MM.1S (cell line): ENCODE results near the gene BAG1.

Experiments used
- DNase-seq: peaks from one replicate; pipeline ENCODE4 v3.0.0-alpha.2; 2015
- H2AFZ ChIP-seq: fragments of 300-600 bp; sonication (generic); 2 replicates; pipeline ENCODE4 v1.6.0; 2016; ENCODE audit warnings: antibody characterized with exemption, low read length
- H3F3A ChIP-seq: fragments of 300-600 bp; sonication (generic); 2 replicates; pipeline ENCODE4 v1.6.1; 2016; ENCODE audit warnings: mild to moderate bottlenecking, antibody characterized with exemption, low read length, moderate library complexity, mixed read lengths; ENCODE audit not compliant: insufficient read depth
- H3K27ac ChIP-seq: fragments of 300-600 bp; sonication (generic); 2 replicates; pipeline ENCODE4 v1.5.1; 2016; ENCODE audit warnings: mild to moderate bottlenecking, low read length
- H3K27me3 ChIP-seq: fragments of 300-600 bp; sonication (generic); replicated peaks from 2 replicates; pipeline ENCODE4 v1.6.0; 2016; ENCODE audit warnings: low read length; ENCODE audit not compliant: insufficient read depth
- H3K36me3 ChIP-seq: fragments of 300-600 bp; sonication (generic); replicated peaks from 2 replicates; pipeline ENCODE4 v1.6.1; 2016; ENCODE audit warnings: mild to moderate bottlenecking, low read length, mixed read lengths; ENCODE audit not compliant: insufficient read depth
- H3K4me1 ChIP-seq: fragments of 300-600 bp; sonication (generic); 2 replicates; pipeline ENCODE4 v1.6.1; 2016; ENCODE audit warnings: low read length, mixed read lengths
- H3K4me2 ChIP-seq: fragments of 300-600 bp; sonication (generic); 2 replicates; pipeline ENCODE4 v1.6.0; 2016; ENCODE audit warnings: low read depth, low read length
- H3K4me3 ChIP-seq: fragments of 300-600 bp; sonication (generic); 2 replicates; pipeline ENCODE4 v1.5.1; 2016; ENCODE audit warnings: low read length, mixed read lengths
- H3K79me2 ChIP-seq: fragments of 300-600 bp; sonication (generic); 2 replicates; pipeline ENCODE4 v1.6.1; 2016; ENCODE audit warnings: mixed run types, low read length, mixed read lengths
- H3K9ac ChIP-seq: fragments of 300-600 bp; sonication (generic); 2 replicates; pipeline ENCODE4 v1.6.1; 2016; ENCODE audit warnings: low read length, mixed read lengths
- H3K9me2 ChIP-seq: fragments of 300-600 bp; sonication (generic); replicated peaks from 2 replicates; pipeline ENCODE4 v1.6.1; 2016; ENCODE audit warnings: mild to moderate bottlenecking, low read length, mixed read lengths; ENCODE audit not compliant: insufficient read depth
- H3K9me3 ChIP-seq: fragments of 300-600 bp; sonication (generic); replicated peaks from 2 replicates; pipeline ENCODE4 v1.6.1; 2016; ENCODE audit warnings: mild to moderate bottlenecking, low read length, mixed read lengths; ENCODE audit not compliant: insufficient read depth
- H4K20me1 ChIP-seq: fragments of 300-600 bp; sonication (generic); 2 replicates; pipeline ENCODE4 v1.6.1; 2016; ENCODE audit warnings: mild to moderate bottlenecking, low read length, moderate library complexity, mixed read lengths; ENCODE audit not compliant: insufficient read depth
- EZH2 ChIP-seq: fragments of 300-600 bp; sonication (generic); optimal IDR thresholded peaks from 2 replicates; pipeline ENCODE3; 2017; ENCODE audit warnings: low read depth, mild to moderate bottlenecking, antibody characterized with exemption, low read length, mixed read lengths
- EZH2phosphoT487 ChIP-seq: fragments of 300-600 bp; sonication (generic); IDR thresholded peaks from 2 replicates; pipeline ENCODE4 v1.6.1; 2018; ENCODE audit warnings: antibody characterized with exemption, low read length
- TF ChIP-seq, protein P1 (sequence below): fragments of 300-600 bp; sonication (generic); IDR thresholded peaks from 2 replicates; pipeline ENCODE4 v1.5.1; 2016; ENCODE audit warnings: antibody characterized with exemption, low read length, mixed read lengths

BAG1 gene

DNA sequence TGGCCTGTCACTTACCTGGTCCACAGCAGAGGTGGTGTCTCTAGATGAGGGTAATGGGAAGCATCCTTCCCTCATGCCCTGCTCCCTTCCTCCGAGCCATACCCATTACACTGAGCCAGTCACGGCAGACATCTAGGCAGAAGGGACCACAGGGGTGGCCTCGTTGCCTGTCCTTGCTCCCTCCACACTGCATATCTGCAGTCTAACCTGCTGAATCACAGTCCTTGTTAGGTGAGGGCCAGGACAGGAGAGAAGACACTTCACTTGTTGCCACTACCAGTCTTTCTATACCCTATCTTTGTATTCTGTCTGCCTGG is 43.0 kb downstream of the BAG1 start:
- Histone ChIP-seq H3K36me3 (no peaks in the 10 kb centered on the region), H3K9me2 (no peaks in the 10 kb centered on the region), H2AFZ (peak overlapping the region; percentile 70), H3K79me2 (no peaks in the 10 kb centered on the region), H3F3A (peaks cover 18% of the 10 kb centered on the region), H3K27ac (peak overlapping the region; percentile 94), H3K27me3 (no peaks in the 10 kb centered on the region), H3K9me3 (no peaks in the 10 kb centered on the region), H3K4me2 (peak overlapping the region; percentile 86), H4K20me1 (no peaks in the 10 kb centered on the region), H3K9ac (peak overlapping the region; percentile 61), H3K4me3 (peak overlapping the region; percentile 46), H3K4me1 (peaks cover 42% of the 10 kb centered on the region)
- TF ChIP-seq EZH2 (no peak), EZH2phosphoT487 (no peak)
- TF ChIP-seq, protein P1, sequence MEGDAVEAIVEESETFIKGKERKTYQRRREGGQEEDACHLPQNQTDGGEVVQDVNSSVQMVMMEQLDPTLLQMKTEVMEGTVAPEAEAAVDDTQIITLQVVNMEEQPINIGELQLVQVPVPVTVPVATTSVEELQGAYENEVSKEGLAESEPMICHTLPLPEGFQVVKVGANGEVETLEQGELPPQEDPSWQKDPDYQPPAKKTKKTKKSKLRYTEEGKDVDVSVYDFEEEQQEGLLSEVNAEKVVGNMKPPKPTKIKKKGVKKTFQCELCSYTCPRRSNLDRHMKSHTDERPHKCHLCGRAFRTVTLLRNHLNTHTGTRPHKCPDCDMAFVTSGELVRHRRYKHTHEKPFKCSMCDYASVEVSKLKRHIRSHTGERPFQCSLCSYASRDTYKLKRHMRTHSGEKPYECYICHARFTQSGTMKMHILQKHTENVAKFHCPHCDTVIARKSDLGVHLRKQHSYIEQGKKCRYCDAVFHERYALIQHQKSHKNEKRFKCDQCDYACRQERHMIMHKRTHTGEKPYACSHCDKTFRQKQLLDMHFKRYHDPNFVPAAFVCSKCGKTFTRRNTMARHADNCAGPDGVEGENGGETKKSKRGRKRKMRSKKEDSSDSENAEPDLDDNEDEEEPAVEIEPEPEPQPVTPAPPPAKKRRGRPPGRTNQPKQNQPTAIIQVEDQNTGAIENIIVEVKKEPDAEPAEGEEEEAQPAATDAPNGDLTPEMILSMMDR: no peak
- DNase-seq: no peak

DNA sequence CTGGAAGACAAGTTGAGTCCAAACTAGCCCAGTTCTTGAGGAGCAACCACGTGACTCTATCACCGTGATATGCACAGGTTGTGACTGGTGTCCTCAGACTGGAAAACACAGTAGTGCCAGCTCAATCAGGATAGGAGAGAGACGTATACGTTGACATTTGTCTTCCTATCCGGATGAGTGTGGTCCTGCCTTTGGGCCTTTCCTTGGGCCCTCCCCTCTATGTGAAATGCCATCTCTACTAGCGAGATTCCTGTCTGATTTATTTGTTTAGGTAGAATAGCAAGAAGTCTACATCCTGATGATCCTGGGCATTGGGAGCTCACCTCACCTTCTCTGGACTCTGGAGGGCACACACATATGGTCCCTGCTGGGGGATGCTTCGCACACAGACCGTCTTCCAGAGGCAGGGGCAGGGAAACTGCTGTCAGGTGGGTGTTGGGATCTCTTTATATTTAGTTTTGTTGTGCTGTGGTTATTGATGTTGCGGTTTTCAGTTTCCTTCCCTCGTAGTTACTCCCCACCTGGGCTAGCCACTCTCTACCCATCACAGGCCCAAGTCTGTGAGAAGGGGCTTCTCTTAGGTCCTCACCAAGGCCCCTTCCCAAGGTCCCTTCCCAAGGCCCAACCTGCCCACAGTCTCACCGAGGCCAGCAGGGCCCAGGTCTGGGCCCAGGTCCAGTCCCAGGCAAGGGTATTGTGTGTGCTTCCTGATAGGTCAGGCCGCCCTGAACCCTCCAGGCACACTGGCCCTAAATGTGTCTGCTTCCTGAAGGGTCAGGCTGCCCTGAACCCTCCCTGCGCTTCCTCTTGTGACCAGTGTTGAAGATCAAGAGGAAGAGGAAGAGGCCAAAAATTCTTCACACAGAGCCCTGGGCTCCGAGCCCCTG is 43.6 kb downstream of the BAG1 start:
- H3K9me2 ChIP-seq: no peaks in the 10 kb centered on the region
- no peaks in the 10 kb centered on the region for H3K9me3 ChIP-seq
- H3K4me1 ChIP-seq: peaks cover 42% of the 10 kb centered on the region
- no peaks in the 10 kb centered on the region for H3K79me2 ChIP-seq
- peak overlapping the region; percentile 61 for H3K9ac ChIP-seq
- peak overlapping the region; percentile 86 for H3K4me2 ChIP-seq
- H3K27me3 ChIP-seq: no peaks in the 10 kb centered on the region
- peak overlapping the region; percentile 94 for H3K27ac ChIP-seq
- no peaks in the 10 kb centered on the region for H3K36me3 ChIP-seq
- H3K4me3 ChIP-seq: peak overlapping the region; percentile 46
- H4K20me1 ChIP-seq: no peaks in the 10 kb centered on the region
- TF ChIP-seq, protein P1: no peak
- TF ChIP-seq EZH2phosphoT487 (no peak), EZH2 (no peak)
- peak; percentile 70 for DNase-seq
- H2AFZ ChIP-seq: peak overlapping the region; percentile 70
- peaks cover 18% of the 10 kb centered on the region for H3F3A ChIP-seq

DNA sequence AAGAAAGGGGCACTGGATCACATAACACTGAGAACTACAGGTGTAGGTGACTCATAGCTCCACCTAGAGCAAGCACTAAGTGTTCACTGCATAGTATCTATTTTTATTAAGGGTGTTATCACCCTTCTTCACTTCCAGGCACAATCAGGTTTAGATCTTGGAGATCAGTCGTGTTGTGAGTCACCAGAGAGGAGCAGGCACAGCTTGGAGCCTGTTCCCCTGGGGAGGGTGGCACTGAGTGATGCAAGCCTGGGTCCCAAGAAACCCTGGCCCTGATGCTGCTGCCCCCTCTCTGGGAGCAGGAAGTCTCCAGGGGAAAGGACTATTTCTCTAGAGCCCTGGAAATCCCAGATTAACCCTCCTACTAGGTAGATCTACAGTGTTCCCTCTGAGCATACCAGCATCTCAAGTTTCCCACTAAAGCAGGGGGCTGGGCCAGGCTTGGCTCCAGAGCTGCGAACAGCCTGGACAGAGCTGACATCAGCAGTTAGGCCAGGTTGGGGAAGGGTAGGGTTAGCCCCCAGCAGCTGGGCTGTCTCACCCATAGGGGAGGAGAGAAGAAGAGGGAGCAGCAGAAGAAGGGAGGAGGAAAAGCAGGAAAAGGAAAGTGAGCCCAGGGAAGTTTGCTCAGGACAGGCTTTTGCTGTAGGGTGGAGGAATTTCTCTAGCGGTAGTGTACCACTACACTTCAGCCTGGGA is 52.7 kb downstream of the BAG1 start:
- no peak for DNase-seq
- Histone ChIP-seq H2AFZ (no peak overlapping the region), H3K9ac (no peak overlapping the region), H3K79me2 (no peaks in the 10 kb centered on the region), H3K36me3 (no peaks in the 10 kb centered on the region), H3K4me2 (no peak overlapping the region), H3K27me3 (no peaks in the 10 kb centered on the region), H3K4me3 (no peak overlapping the region), H4K20me1 (no peaks in the 10 kb centered on the region), H3K9me3 (no peaks in the 10 kb centered on the region), H3K27ac (no peak overlapping the region), H3F3A (no peaks in the 10 kb centered on the region), H3K4me1 (no peaks in the 10 kb centered on the region), H3K9me2 (no peaks in the 10 kb centered on the region)
- TF ChIP-seq, protein P1: peak; percentile 19
- no peak for TF ChIP-seq EZH2phosphoT487
- TF ChIP-seq EZH2: no peak
